HG02943 (cell line): Measurements from ENCODE around the gene RAP1A.

ENCODE experiments used
- ATAC-seq: cut with Tn5 transposase; IDR thresholded peaks from one replicate; pipeline ENCODE4 v1.9.1; 2021; ENCODE audit warnings: mild to moderate bottlenecking, low read depth, moderate library complexity; ENCODE audit not compliant: unreplicated experiment

Gene RAP1A

DNA sequence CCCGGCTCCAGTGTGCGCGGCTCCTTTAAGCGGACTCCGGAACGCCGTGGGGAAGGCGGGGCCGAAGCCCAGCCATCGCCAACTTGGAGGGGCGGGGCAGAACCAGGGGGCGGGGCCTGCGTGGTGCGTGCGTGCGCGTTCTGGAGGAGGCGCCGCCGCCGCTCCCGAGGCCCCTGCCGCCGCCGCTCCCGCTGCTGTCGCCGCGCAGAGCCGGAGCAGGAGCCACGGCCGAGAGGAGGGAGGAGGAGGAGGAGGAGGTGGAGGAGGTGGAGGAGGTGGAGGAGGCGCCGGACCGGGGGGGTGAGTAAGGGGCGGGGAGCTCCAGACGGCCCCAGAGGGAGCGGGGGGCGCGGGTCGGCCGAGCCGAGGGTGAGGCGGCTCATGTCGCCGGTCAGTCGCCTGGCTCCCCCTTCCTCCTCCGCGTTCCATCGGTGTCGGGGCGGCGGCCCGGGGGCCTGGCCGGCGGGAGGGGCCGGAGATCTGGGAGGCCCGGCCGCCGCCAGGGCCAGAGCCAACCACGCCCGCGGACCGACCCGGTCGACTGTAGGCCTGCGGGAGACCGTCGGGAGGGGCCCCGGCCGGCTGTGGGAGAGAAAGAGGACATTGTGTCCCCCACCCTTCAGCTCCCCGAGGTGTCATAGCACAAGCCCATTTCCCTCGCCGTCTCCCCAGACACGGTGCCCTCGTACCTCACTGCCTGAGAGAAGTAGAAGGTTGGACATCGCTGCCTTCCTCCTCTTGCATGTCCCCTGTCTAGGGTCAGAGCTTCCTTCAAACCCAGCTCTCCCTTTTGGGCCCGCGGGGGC lies at the start of gene RAP1A:
TSS of gene RAP1A (plus strand) at position 155 of the 806 bp plus-strand sequence. CDS start 71,572 bp downstream, outside the sequence.
- ATAC-seq = peak; percentile 55

DNA sequence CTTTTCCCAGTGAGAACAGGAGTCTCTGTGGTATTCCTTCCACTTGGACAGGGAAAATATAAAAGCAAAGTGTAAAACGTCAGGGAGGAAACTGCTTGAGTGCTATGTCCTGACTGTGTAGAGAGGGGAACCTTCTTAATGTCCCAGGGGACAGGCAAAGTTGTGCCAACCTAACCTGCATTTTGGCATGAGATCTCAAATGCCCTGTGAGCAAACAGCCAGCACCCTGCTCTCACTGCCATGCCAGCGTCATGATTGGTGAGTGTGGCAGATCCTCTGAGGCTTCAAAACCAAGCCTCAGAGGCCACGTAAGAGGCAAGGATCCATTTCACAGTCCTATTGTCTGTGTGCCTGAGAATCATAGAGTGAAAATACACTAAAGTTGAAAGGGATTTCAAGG lies 49.7 kb upstream of the RAP1A start:
- no peak for ATAC-seq

- ATAC-seq = no peak
These were observed 48.8 kb upstream of the RAP1A start for GRCh38 chr1:111570781-111571181.

GRCh38 chr1:111571239-111571638 lies 48.4 kb upstream of the RAP1A start:
- no peak for ATAC-seq

- ATAC-seq = no peak
These were observed 47.6 kb upstream of the RAP1A start for GRCh38 chr1:111571987-111572386.

DNA sequence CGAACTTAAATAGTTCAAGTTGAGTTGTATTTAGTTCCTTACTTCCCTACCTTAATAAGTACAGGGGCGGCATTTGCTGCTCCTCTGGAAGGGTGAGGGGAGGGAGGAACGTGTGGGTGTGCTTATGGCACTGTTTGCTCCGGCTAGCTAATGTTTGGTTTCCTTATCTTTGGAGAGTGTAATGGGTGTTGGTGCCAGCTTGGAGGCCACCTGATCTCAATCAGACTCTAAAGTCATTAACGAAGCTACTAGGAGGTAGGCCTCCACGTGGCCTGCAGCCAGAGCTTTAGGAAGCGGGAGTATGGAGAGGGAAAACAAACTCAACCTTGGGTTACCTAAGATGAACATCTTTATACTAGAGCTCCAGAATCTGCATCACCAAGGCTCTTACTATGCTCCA lies 43.0 kb upstream of the RAP1A start:
- ATAC-seq = no peak

GRCh38 chr1:111577814-111578213 lies 41.8 kb upstream of the RAP1A start:
- ATAC-seq = no peak

DNA sequence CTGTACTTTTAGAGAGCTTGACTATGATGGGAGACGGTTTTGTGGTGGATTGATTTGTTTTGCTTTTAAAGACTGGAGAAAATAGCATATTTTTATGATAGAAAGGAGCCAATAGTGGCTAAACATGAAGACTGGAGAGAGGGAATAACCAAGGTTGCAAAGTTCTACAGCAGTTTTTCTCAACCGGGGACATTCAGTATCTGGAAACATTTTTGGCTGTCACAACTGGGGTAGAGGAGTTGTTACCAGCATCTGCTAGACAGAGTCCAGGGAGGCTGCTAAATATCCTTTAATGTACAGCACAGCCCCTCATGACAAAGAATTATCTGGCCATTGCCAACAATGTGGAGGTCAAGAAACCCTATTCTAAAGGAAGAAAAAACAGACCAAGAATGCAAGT lies 38.4 kb upstream of the RAP1A start:
- ATAC-seq = no peak

- no peak for ATAC-seq
These were observed 37.6 kb upstream of the RAP1A start for GRCh38 chr1:111582016-111582415.

DNA sequence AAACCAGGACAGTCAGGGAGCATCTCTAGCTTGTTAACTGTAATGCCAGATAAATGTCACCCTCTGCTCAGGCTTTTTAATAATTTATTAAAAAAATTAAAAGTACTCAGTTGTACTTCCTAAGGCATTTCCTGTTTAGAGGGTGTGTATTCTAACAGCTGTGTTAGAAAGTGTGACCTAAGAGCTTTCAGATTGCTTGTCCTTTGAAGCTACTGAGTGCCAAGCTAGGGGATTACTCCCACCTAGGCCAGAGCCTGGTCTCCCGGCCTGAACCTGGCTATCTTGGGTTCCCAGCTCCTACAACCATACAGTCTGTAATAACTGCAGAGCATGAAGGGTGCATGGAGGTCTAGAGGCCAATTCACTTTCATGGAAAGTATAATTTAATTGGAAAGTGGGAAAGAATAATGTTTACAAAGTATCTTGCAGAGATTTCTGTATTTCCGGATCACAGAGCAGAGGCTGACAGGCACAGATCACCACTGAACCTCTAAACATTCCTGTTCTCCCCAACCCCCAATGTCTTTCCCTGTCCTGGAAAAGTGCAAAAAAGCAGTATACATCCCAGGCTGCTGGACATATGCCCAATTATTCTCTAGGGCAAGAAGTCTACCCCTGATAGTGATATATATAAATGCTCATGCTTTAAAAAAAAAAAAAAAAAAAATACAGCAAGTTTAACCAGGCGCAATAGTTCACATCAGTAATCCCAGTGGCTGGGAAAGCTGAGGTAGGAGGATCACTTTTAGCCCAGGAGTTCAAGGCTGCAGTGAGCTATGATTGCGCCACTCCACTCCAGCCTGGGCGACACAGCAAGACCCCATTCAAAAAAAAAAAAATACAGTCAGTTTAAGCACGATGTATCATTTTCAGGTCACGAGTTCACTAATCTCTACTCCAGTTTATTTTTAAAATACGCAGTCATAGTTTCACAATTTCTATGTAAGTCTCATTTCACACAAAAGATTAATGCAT lies 36.7 kb upstream of the RAP1A start:
- ATAC-seq = no peak

GRCh38 chr1:111585447-111586086 lies 34.0 kb upstream of the RAP1A start:
- no peak for ATAC-seq

- ATAC-seq = no peak
These were observed 33.5 kb upstream of the RAP1A start for GRCh38 chr1:111586112-111586511.

DNA sequence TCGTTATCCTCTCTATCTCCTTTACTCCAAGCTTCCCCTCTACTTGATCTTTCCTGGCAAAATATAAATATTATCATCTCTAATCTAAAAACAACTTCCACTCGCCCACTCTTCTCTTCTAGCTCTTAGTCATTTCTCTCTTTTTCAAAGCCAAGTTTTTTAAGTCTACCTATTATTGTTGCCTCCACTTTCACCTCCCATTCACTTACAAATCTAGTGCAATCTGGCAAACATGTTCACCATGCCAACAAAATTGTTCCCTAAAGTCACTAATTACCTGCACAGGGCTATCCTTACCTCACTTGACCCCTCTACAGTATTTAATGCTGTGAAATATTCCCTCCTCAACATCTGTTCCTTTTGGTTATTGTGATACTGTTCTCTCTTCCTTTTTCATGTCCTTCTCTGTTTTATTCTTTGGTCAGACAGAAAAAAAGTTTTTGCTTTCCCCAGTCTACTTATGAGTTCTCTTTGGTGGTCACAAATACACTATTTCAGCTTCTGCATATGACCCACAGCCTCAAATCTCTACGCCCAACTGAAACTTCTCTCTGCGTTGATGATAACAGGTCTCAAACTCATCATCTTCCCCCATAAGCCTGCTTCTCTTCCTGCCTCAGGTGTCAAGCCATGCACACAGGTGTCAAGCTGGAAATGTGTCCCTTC lies 31.9 kb upstream of the RAP1A start:
- ATAC-seq = no peak

- no peak for ATAC-seq
These were observed 27.7 kb upstream of the RAP1A start for GRCh38 chr1:111591937-111592336.

- ATAC-seq = peak; percentile 75
These were observed 26.9 kb upstream of the RAP1A start for GRCh38 chr1:111592389-111593361.

GRCh38 chr1:111593403-111594305 lies 25.9 kb upstream of the RAP1A start:
- ATAC-seq = no peak

- no peak for ATAC-seq
These were observed 25.3 kb upstream of the RAP1A start for GRCh38 chr1:111594306-111594693.

- no peak for ATAC-seq
These were observed 23.8 kb upstream of the RAP1A start for GRCh38 chr1:111595807-111596206.
